Prostate gland (tissue), 2 donors: ENCODE results near the gene NXPE3.

ENCODE experiments used
- POLR2A ChIP-seq: fragments of 450-650 bp; IDR thresholded peaks from one replicate; pipeline ENCODE4 v1.6.1; 2016; ENCODE audit warnings: antibody characterized with exemption, mild to moderate bottlenecking
- POLR2AphosphoS5 ChIP-seq: sonication (generic); formaldehyde crosslinking; IDR thresholded peaks from one replicate; pipeline ENCODE4 v1.6.1; 2017; ENCODE audit warnings: antibody characterized with exemption
- TF ChIP-seq, protein P1 (sequence below), 4 experiments: fragments of 200-600 bp in 2 of 4; fragments of 450-650 bp in 2 of 4; sonication (generic) in 2 of 4; IDR thresholded peaks; 1 replicate in 3 of 4; 2 replicates in 1 of 4; pipeline ENCODE4 v1.5.1; 2016 to 2019; ENCODE audit warnings: antibody characterized with exemption in 4 of 4, mild to moderate bottlenecking in 2 of 4, moderate library complexity in 2 of 4

DNA sequence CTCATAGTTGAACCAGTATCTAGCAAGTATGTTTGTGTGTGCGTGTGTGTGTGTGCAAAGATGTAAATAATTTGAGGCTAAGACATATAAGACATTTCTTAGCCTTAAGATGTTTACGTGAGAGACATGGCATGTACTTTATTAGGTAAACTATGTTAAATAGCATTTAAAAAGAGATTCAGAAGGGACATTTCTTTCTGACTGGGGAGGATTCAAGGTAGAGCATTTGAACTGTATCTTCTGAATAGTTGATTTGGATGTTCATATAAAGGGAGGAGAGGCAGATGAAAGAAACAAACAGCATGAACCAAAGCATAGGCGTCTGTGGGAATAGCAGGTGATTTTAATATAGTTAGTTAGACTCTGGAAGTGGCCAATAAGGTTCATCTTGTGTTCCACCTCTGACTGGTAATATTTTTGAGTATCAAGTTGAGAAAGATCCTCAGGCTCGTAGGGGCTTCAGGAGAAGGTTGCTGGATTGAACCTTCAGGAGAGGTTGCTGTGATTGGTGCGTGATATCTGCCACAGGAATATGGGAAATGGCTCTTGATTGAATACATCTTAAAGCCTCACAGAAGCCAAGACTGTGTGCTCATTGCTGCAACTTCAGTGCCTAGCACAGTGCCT lies 82.9 kb downstream of the NXPE3 start:
- no peak for TF ChIP-seq POLR2AphosphoS5
- TF ChIP-seq, protein P1, sequence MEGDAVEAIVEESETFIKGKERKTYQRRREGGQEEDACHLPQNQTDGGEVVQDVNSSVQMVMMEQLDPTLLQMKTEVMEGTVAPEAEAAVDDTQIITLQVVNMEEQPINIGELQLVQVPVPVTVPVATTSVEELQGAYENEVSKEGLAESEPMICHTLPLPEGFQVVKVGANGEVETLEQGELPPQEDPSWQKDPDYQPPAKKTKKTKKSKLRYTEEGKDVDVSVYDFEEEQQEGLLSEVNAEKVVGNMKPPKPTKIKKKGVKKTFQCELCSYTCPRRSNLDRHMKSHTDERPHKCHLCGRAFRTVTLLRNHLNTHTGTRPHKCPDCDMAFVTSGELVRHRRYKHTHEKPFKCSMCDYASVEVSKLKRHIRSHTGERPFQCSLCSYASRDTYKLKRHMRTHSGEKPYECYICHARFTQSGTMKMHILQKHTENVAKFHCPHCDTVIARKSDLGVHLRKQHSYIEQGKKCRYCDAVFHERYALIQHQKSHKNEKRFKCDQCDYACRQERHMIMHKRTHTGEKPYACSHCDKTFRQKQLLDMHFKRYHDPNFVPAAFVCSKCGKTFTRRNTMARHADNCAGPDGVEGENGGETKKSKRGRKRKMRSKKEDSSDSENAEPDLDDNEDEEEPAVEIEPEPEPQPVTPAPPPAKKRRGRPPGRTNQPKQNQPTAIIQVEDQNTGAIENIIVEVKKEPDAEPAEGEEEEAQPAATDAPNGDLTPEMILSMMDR (IDR thresholded peaks at IDR 0.05): no peak
- TF ChIP-seq POLR2A: no peak
